Measurements from ENCODE around the gene TNXB.
A peak's percentile ranks its signal among the peaks of the same experiment; 100 is the strongest.

The TNXB gene

GRCh38 chr6:32152769-32153563 lies 43.8 kb upstream of the TNXB start:
- peak overlapping the region; percentile 83 to 88 for H3K4me3 ChIP-seq (replicated peaks in 1 of 2; ENCODE audit: low read depth in 2 of 2, low read length in 2 of 2)
- no peak for TF ChIP-seq CTCF (IDR thresholded peaks at IDR 0.05; ENCODE audit: low read depth, low read length)
- peak; percentile 32 to 43 for DNase-seq (ENCODE audit: low read depth in 2 of 2)

DNA sequence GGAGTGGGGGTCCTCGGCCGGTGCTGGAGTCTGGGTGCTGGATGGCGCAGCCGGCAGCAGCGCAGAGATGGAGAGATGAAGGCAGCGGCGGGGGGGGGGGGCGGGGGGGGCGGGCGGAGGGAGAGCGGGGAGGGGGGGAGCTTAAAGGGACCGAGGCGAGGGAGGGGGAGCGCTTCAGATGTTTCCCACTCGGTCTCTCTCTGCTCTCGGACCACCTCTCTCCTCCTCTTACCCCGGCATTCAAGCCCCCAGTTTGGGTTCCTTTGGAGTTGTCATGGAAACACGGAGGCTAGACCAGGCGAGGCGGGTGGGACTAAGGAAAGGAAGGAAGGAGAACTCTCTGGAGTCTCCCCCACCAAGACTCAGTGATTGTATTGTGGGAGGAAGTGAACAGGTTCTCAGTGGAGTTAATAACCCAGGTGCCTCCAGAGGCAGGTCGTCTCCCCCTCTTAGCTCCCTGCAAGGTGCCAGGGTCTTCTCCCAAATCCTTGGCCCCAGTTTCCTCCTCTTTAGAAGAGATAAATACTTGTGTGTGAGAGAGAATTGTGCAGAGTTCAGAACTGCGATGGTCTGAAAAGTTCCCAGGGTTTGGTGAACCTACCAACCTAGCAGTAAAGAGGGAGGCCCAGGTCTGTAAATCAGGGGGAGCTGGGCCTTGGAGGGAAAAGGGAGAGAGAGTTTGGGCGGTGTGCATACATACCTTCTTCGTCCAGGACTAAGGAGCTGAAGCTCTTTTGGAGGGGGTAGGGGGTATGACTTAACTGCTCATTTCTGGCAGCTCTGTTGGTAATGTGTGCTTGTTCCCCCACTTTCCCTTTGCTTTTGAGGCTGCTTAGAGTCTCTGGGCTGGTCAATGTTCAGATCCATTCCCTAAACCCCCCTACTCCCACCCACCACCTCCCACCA lies 43.0 kb upstream of the TNXB start, which contains the start of gene PRRT1:
Gene PRRT1 (minus strand): TSS at position 77 of the 906 bp plus-strand sequence. CDS start 112 bp downstream, outside the sequence.
- H3K4me3 ChIP-seq (replicated peaks in 1 of 2; ENCODE audit: low read depth in 2 of 2, low read length in 2 of 2): peak within 1 kb of the TSS; percentile 83 to 88
- DNase-seq (ENCODE audit: low read depth in 2 of 2): no peak
- no peak for TF ChIP-seq CTCF (IDR thresholded peaks at IDR 0.05; ENCODE audit: low read depth, low read length)

DNA sequence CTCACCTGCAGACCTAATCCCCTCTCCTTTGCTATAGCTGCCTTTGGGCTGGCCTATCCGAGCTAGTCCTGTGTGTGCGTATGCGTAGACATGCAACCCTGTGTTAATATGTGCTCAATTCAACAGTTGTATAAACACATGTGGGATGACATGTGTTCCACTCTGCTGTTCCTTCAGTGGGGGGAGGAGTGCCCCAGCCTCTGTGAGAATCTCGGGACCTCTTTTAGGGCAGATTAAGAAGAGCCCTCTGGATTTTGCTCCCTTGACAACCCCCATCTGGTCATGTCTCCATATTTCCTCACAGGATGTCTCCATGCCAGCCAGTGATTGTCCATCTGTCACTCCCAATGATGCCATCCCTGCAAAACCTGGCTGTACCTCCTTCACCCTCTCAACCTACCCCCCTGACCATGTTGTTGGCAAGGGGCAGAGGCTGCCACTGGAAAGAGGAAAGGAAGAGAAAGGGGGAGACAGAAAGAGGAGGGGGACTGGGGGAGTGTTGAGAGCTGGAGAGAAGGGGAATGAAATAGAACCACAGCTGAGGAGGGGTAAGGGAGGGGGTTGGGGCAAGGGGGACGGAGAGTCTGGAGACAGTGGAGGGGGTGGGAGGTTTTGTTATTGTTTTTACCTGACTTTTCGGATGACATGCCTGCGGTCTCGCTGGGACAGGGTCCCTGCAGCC lies 42.2 kb upstream of the TNXB start:
- no peak for TF ChIP-seq CTCF (IDR thresholded peaks at IDR 0.05; ENCODE audit: low read depth, low read length)
- DNase-seq (ENCODE audit: low read depth in 2 of 2): no peak
- peak overlapping the region; percentile 42 for H3K4me3 ChIP-seq (replicated peaks in 1 of 2; ENCODE audit: low read depth in 2 of 2, low read length in 2 of 2)

DNA sequence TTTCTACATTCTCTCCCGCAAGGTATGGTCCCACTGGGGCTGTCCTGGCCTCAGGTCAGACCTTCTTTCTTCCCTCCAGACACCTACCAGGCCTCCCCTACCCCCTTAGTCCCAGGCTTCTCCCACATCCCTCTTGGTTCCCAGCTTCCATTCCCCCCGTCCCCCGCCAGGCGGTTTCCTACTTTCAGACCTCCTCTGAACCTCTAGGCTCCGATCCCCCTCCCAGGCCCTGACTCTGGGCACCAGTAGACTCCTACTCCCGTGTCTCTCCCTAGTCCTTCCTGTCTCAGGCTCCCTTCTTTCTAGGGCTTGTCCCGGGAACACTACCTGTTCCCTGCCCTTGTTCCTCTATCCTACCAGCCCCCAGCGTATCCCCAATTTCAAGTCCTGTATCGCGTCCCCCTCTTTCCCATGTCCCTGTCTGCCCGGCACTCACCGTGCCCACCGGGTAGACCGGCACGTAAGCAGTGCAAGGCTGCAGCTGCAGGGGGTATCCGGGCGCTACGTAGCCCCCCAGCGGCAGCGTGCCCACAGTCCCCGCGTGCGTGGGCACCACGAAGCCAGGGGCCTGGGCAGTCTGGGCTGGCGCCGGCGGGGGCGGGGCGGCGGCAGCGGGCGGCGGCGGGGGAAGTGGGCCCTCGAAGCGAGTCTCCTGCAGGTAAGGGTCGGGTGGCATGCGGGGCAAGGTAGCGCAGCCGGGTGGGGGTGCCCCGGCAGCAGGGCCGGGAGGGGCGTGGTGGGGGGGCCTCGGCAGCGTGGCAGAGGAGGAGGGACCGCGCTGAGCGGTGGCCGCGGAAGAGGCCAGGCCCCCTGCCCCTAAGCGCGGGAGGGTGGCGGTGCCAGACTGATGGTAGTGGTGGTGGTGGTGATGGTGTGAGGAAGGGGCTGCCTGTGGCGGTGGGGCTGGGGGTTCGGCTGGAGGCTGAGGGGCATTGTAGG lies 41.1 kb upstream of the TNXB start:
- no peak overlapping the region for H3K4me3 ChIP-seq (replicated peaks in 1 of 2; ENCODE audit: low read depth in 2 of 2, low read length in 2 of 2)
- no peak for DNase-seq (ENCODE audit: low read depth in 2 of 2)
- TF ChIP-seq CTCF (IDR thresholded peaks at IDR 0.05; ENCODE audit: low read depth, low read length): no peak

GRCh38 chr6:32149092-32149755 lies 40.1 kb upstream of the TNXB start:
- peak overlapping the region in 1 of 2 donors; percentile 11 for H3K4me3 ChIP-seq (replicated peaks in 1 of 2; ENCODE audit: low read depth in 2 of 2, low read length in 2 of 2)
- no peak for DNase-seq (ENCODE audit: low read depth in 2 of 2)
- TF ChIP-seq CTCF (IDR thresholded peaks at IDR 0.05; ENCODE audit: low read depth, low read length): no peak
